ENCODE results near the gene PRKX.
"Not testable (repeated sequence)": the region's sequence is repeated elsewhere in the genome, so short reads cannot be mapped to it uniquely, and the experiment has no call there.

PRKX gene

GRCh38 chrX:3655181-3655580 lies 58.3 kb downstream of the PRKX start:
- DNase-seq (ENCODE audit: low read depth), result no peak
- TF ChIP-seq, protein P1, sequence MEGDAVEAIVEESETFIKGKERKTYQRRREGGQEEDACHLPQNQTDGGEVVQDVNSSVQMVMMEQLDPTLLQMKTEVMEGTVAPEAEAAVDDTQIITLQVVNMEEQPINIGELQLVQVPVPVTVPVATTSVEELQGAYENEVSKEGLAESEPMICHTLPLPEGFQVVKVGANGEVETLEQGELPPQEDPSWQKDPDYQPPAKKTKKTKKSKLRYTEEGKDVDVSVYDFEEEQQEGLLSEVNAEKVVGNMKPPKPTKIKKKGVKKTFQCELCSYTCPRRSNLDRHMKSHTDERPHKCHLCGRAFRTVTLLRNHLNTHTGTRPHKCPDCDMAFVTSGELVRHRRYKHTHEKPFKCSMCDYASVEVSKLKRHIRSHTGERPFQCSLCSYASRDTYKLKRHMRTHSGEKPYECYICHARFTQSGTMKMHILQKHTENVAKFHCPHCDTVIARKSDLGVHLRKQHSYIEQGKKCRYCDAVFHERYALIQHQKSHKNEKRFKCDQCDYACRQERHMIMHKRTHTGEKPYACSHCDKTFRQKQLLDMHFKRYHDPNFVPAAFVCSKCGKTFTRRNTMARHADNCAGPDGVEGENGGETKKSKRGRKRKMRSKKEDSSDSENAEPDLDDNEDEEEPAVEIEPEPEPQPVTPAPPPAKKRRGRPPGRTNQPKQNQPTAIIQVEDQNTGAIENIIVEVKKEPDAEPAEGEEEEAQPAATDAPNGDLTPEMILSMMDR (IDR thresholded peaks at IDR 0.05; ENCODE audit: insufficient read depth, low read depth, low read length, missing control alignments), result no peak
- H3K4me3 ChIP-seq (ENCODE audit: low read depth, low read length), result no peak overlapping the region

DNA sequence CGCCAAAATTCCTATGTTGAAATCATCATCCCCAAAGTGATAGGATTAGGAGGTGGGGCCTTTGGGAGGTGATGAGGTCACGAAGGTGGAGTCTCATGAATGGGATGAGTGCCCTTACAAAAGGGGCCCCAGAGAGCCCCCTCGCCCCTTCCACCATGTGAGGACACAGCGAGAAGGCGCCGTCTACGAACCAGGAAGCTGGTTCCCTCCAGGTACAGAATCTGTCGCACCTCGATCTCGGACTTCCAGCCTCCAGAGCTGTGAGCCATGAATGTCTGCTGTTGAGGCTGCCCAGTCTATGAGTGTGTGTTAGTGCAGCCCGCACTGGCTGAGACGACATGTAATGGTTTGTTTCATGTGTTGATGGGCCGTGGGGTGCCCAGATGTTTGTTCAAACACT lies 60.3 kb downstream of the PRKX start:
- TF ChIP-seq, protein P1 (IDR thresholded peaks at IDR 0.05; ENCODE audit: insufficient read depth, low read depth, low read length, missing control alignments), result no peak
- no peak for DNase-seq (ENCODE audit: low read depth)
- no peak overlapping the region for H3K4me3 ChIP-seq (ENCODE audit: low read depth, low read length)

- no peak overlapping the region for H3K4me3 ChIP-seq (ENCODE audit: low read depth, low read length)
- TF ChIP-seq, protein P1 (IDR thresholded peaks at IDR 0.05; ENCODE audit: insufficient read depth, low read depth, low read length, missing control alignments), result peak; percentile 24
- peak; percentile 18 for DNase-seq (ENCODE audit: low read depth)
These were observed 62.2 kb downstream of the PRKX start for GRCh38 chrX:3651277-3651676.

DNA sequence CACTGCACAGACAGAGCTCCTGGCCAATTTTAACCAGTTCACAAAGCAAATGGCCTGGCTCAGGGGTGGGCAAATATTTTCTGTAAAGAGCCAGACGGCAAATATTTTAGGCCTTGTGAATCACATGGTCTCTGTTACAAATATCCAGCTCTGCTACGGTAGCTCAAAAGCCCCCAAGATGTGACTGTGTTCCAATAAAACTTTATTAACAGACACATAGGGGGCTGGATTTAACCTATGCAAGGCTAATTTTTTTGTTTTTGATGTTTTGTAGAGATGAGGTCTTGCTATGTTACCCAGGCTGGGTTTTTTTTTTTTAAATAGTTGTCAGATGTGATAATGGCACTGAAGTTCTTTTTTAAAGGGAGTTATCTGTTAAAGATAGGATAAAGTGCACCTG lies 65.4 kb downstream of the PRKX start:
- DNase-seq (ENCODE audit: low read depth), result no peak
- H3K4me3 ChIP-seq (ENCODE audit: low read depth, low read length), result no peak overlapping the region
- TF ChIP-seq, protein P1 (IDR thresholded peaks at IDR 0.05; ENCODE audit: insufficient read depth, low read depth, low read length, missing control alignments), result no peak

DNA sequence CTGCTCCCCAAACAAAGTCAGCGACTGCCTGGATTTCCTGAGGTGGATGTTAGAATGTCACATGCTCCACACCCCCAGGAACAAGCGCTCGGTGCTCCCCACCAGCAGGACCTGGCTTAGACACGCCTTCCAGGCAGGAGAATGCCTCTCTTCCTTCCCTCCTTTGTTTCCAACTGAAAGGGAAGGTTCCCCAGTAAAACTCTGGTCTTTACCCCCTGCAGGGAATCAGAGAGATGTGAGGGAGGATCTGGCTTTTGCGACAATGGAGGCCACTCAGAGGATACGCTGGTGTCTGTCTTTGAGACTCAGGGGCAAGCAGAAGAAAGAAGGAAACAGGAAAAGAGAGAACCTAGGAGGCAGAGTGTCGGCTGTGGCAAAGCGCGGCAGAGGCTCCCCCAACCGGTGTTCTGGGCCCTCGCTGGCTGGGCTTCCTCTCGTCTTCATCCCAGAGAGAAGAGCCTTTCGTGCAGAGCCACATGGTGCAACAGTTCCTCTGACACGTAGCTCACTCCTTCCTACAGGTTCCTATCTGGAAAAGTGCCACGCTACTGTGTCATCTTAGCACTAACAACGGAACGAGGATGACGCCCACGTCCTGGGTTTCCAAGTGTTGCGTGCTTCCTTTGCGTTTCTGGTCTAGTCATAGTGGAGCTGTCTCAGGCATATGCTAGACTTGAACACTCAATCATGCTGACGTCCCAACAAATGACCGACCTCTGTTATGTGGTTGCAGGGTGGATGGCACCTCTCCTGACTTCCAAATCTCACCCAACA lies 73.4 kb downstream of the PRKX start:
- DNase-seq (ENCODE audit: low read depth), result not testable (repeated sequence)

DNA sequence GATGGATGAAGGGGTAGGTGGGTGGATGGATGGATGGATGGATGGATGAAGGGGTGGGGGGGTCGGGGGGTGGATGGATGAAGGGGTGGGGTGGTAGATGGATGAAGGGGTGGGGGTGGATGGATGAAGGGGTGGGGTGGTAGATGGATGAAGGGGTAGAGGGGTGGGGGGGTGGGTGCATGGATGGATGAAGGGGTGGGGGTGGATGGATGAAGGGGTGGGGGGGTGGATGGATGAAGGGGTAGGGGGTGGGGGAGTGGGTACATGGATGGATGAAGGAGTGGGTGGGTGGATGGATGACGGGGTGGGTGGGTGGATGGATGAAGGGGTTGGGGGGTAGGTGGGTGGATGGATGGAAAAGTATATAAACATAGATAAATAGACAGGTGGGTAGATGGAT lies 74.2 kb downstream of the PRKX start:
- no peak overlapping the region for H3K4me3 ChIP-seq (ENCODE audit: low read depth, low read length)
- TF ChIP-seq, protein P1 (IDR thresholded peaks at IDR 0.05; ENCODE audit: insufficient read depth, low read depth, low read length, missing control alignments), result no peak
- DNase-seq (ENCODE audit: low read depth), result peak; percentile 31

More for the DNA sequence above, 73.4 kb downstream of the PRKX start:
- not testable (repeated sequence) for H3K4me3 ChIP-seq (ENCODE audit: low read depth, low read length)

DNA sequence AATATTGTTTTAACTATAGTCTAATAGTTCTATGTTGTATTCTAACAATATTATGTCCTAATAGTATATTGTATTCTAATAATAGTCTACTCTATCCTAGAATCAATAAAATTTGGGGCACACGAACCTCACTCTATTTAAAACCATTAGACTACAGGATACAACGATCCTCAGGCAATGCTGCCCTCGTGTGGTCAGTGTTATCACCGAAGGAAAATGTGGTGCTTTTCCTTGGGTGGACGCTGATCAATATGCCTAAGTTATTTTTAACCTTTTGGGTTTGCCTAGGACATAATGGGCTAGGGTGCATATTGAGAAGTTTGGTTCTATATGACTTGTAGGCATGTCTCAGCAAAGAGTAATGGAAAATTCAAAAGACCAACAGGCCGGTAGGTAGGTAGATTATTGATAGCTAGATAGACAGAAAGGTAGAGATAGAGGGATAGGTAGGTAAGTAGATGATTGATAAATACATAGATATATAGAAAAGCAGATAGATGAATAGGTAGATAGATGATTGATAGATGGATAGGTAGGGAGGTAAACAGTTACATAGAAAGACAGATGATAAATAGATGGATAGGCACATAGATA lies 75.1 kb downstream of the PRKX start:
- no peak overlapping the region for H3K4me3 ChIP-seq (ENCODE audit: low read depth, low read length)
- TF ChIP-seq, protein P1 (IDR thresholded peaks at IDR 0.05; ENCODE audit: insufficient read depth, low read depth, low read length, missing control alignments), result peak; percentile 34
- peak; percentile 40 for DNase-seq (ENCODE audit: low read depth)

Measured in GM12865 (cell line).